Karpas-422 (cell line): ENCODE data around the gene SMIM32. TPM values are rescaled to one million over a fixed set of nuclear protein-coding genes. Genes with fewer than 3 reads are reported as not detected.

Source experiments
- DNase-seq: peaks from one replicate; pipeline ENCODE4 v3.0.0-alpha.2; 2015
- H2AFZ ChIP-seq: fragments of 200-600 bp; sonication (generic); 2 replicates; pipeline ENCODE4 v1.6.1; 2014; ENCODE audit warnings: antibody characterized with exemption, low read length, mixed read lengths
- H3K27ac ChIP-seq: fragments of 200-600 bp; sonication (generic); 2 replicates; pipeline ENCODE4 v1.5.1; 2014; ENCODE audit warnings: mild to moderate bottlenecking, low read length, moderate library complexity
- H3K27me3 ChIP-seq: fragments of 200-600 bp; sonication (generic); 2 replicates; pipeline ENCODE4 v1.6.1; 2014; ENCODE audit warnings: low read length, mixed read lengths
- H3K36me3 ChIP-seq: fragments of 200-600 bp; sonication (generic); 2 replicates; pipeline ENCODE4 v1.6.1; 2014; ENCODE audit warnings: low read length, mixed read lengths; ENCODE audit not compliant: insufficient read depth
- H3K4me1 ChIP-seq: fragments of 200-600 bp; sonication (generic); 2 replicates; pipeline ENCODE4 v1.6.1; 2014; ENCODE audit warnings: mild to moderate bottlenecking, low read length, mixed read lengths
- H3K4me2 ChIP-seq: fragments of 200-600 bp; sonication (generic); 2 replicates; pipeline ENCODE4 v1.6.1; 2014; ENCODE audit warnings: low read length, low read depth, mild to moderate bottlenecking; ENCODE audit not compliant: poor library complexity, severe bottlenecking
- H3K4me3 ChIP-seq: fragments of 200-600 bp; sonication (generic); 2 replicates; pipeline ENCODE4 v1.5.1; 2014; ENCODE audit warnings: mild to moderate bottlenecking, antibody characterized with exemption, low read length, mixed read lengths
- H3K79me2 ChIP-seq: fragments of 200-600 bp; sonication (generic); 2 replicates; pipeline ENCODE4 v1.6.1; 2014; ENCODE audit warnings: mild to moderate bottlenecking, low read length, mixed read lengths
- H3K9ac ChIP-seq: fragments of 200-600 bp; sonication (generic); 2 replicates; pipeline ENCODE4 v1.6.0; 2014; ENCODE audit warnings: low read length
- H3K9me2 ChIP-seq: fragments of 200-600 bp; sonication (generic), shearing (Covaris generic); replicated peaks from 2 replicates; pipeline ENCODE4 v1.6.0; 2014; ENCODE audit warnings: mild to moderate bottlenecking, low read length, moderate library complexity; ENCODE audit not compliant: insufficient read depth
- H3K9me3 ChIP-seq: fragments of 300-700, 200-600 bp; sonication (generic); 2 replicates; pipeline ENCODE4 v1.6.1; 2014; ENCODE audit warnings: low read length, mixed read lengths
- H4K20me1 ChIP-seq: fragments of 200-600 bp; sonication (generic); 2 replicates; pipeline ENCODE4 v1.6.1; 2014; ENCODE audit warnings: mild to moderate bottlenecking, antibody characterized with exemption, low read length, low read depth; ENCODE audit not compliant: insufficient read depth
- total RNA-seq: library from RNA; depleted of rRNA; stranded (reverse); fragments of >200 nt; shearing (Covaris generic); gene quantifications from 2 replicates; pipeline ENCODE4 v1.2.3, GENCODE V29; 2014; ENCODE audit warnings: low replicate concordance

The SMIM32 gene
- total RNA-seq, 1 experiment from 2014 or later: not detected

- no peak for DNase-seq
- Histone ChIP-seq H4K20me1 (no peaks in the 10 kb centered on the region), H3K9ac (no peak overlapping the region), H3K9me3 (no peaks in the 10 kb centered on the region), H3K4me3 (no peak overlapping the region), H3K9me2 (no peaks in the 10 kb centered on the region), H3K27me3 (no peaks in the 10 kb centered on the region), H3K27ac (no peak overlapping the region), H3K4me1 (peaks cover 8% of the 10 kb centered on the region), H3K36me3 (no peaks in the 10 kb centered on the region), H2AFZ (no peak overlapping the region), H3K4me2 (no peak overlapping the region), H3K79me2 (no peaks in the 10 kb centered on the region)
Measured at GRCh38 chr5:136228136-136228757, 35.3 kb upstream of the SMIM32 start.

GRCh38 chr5:136226401-136226800 is 33.4 kb upstream of the SMIM32 start:
- Histone ChIP-seq H2AFZ (no peak overlapping the region), H3K9ac (no peak overlapping the region), H3K36me3 (no peaks in the 10 kb centered on the region), H4K20me1 (no peaks in the 10 kb centered on the region), H3K4me1 (peaks cover 8% of the 10 kb centered on the region), H3K27ac (no peak overlapping the region), H3K9me3 (no peaks in the 10 kb centered on the region), H3K27me3 (no peaks in the 10 kb centered on the region), H3K9me2 (no peaks in the 10 kb centered on the region), H3K79me2 (no peaks in the 10 kb centered on the region), H3K4me3 (no peak overlapping the region), H3K4me2 (no peak overlapping the region)
- no peak for DNase-seq

- Histone ChIP-seq H3K4me3 (no peak overlapping the region), H3K9ac (no peak overlapping the region), H3K4me1 (peaks cover 8% of the 10 kb centered on the region), H3K4me2 (no peak overlapping the region), H3K9me2 (no peaks in the 10 kb centered on the region), H3K36me3 (no peaks in the 10 kb centered on the region), H2AFZ (no peak overlapping the region), H3K27ac (no peak overlapping the region), H4K20me1 (no peaks in the 10 kb centered on the region), H3K79me2 (no peaks in the 10 kb centered on the region), H3K27me3 (no peaks in the 10 kb centered on the region), H3K9me3 (no peaks in the 10 kb centered on the region)
- DNase-seq: no peak
Measured at GRCh38 chr5:136225796-136226195, 32.8 kb upstream of the SMIM32 start.

GRCh38 chr5:136222580-136223235 is 29.7 kb upstream of the SMIM32 start:
- Histone ChIP-seq H3K27ac (no peak overlapping the region), H3K36me3 (no peaks in the 10 kb centered on the region), H3K27me3 (no peaks in the 10 kb centered on the region), H3K79me2 (no peaks in the 10 kb centered on the region), H3K9me3 (no peaks in the 10 kb centered on the region), H2AFZ (no peak overlapping the region), H3K9me2 (no peaks in the 10 kb centered on the region), H3K9ac (no peak overlapping the region), H3K4me1 (peaks cover 1% of the 10 kb centered on the region), H4K20me1 (no peaks in the 10 kb centered on the region), H3K4me2 (no peak overlapping the region), H3K4me3 (no peak overlapping the region)
- DNase-seq: no peak

GRCh38 chr5:136221340-136221739 is 28.4 kb upstream of the SMIM32 start:
- Histone ChIP-seq H3K4me3 (no peak overlapping the region), H4K20me1 (no peaks in the 10 kb centered on the region), H3K79me2 (no peaks in the 10 kb centered on the region), H3K36me3 (no peaks in the 10 kb centered on the region; the same call in 1 of the 2 replicates), H3K4me2 (no peak overlapping the region), H2AFZ (no peak overlapping the region), H3K9me2 (no peaks in the 10 kb centered on the region), H3K27ac (no peak overlapping the region), H3K27me3 (no peaks in the 10 kb centered on the region), H3K9me3 (no peaks in the 10 kb centered on the region), H3K9ac (no peak overlapping the region), H3K4me1 (no peaks in the 10 kb centered on the region)
- DNase-seq: no peak

- no peaks in the 10 kb centered on the region; the same call in 1 of the 2 replicates for H3K36me3 ChIP-seq
- H3K9me3 ChIP-seq: no peaks in the 10 kb centered on the region
- no peak overlapping the region for H3K4me2 ChIP-seq
- no peaks in the 10 kb centered on the region for H3K27me3 ChIP-seq
- no peak overlapping the region for H3K4me3 ChIP-seq
- 0 out of 2 replicates have a peak, but pooled peaks cover 3% of the 10 kb centered on the region for H4K20me1 ChIP-seq
- no peaks in the 10 kb centered on the region for H3K9me2 ChIP-seq
- H3K9ac ChIP-seq: no peak overlapping the region
- no peak for DNase-seq
- no peak overlapping the region for H3K27ac ChIP-seq
- H3K4me1 ChIP-seq: no peaks in the 10 kb centered on the region
- no peak overlapping the region for H2AFZ ChIP-seq
- H3K79me2 ChIP-seq: no peaks in the 10 kb centered on the region
Measured at GRCh38 chr5:136216230-136216629, 23.3 kb upstream of the SMIM32 start.

- Histone ChIP-seq H3K79me2 (no peaks in the 10 kb centered on the region), H4K20me1 (0 out of 2 replicates have a peak, but pooled peaks cover 3% of the 10 kb centered on the region), H3K27ac (no peak overlapping the region), H2AFZ (no peak overlapping the region), H3K4me3 (no peak overlapping the region), H3K4me2 (no peak overlapping the region), H3K9me3 (no peaks in the 10 kb centered on the region), H3K9me2 (no peaks in the 10 kb centered on the region), H3K4me1 (no peaks in the 10 kb centered on the region), H3K27me3 (no peaks in the 10 kb centered on the region), H3K36me3 (no peaks in the 10 kb centered on the region; the same call in 1 of the 2 replicates), H3K9ac (no peak overlapping the region)
- no peak for DNase-seq
Measured at GRCh38 chr5:136215812-136216211, 22.9 kb upstream of the SMIM32 start.

GRCh38 chr5:136213919-136214493 is 21.0 kb upstream of the SMIM32 start:
- H3K27ac ChIP-seq: no peak overlapping the region
- H3K79me2 ChIP-seq: no peaks in the 10 kb centered on the region
- H3K4me1 ChIP-seq: no peaks in the 10 kb centered on the region
- no peak overlapping the region for H3K4me2 ChIP-seq
- H3K27me3 ChIP-seq: no peaks in the 10 kb centered on the region
- H3K36me3 ChIP-seq: no peaks in the 10 kb centered on the region; the same call in 1 of the 2 replicates
- no peaks in the 10 kb centered on the region for H3K9me3 ChIP-seq
- H3K9me2 ChIP-seq: no peaks in the 10 kb centered on the region
- no peak for DNase-seq
- 0 out of 2 replicates have a peak, but pooled peaks cover 3% of the 10 kb centered on the region for H4K20me1 ChIP-seq
- H2AFZ ChIP-seq: no peak overlapping the region
- no peak overlapping the region for H3K4me3 ChIP-seq
- H3K9ac ChIP-seq: no peak overlapping the region
